Measurements from ENCODE around the gene NSMF.
"Not testable (repeated sequence)": the region's sequence is repeated elsewhere in the genome, so short reads cannot be mapped to it uniquely, and the experiment has no call there.

NSMF gene

DNA sequence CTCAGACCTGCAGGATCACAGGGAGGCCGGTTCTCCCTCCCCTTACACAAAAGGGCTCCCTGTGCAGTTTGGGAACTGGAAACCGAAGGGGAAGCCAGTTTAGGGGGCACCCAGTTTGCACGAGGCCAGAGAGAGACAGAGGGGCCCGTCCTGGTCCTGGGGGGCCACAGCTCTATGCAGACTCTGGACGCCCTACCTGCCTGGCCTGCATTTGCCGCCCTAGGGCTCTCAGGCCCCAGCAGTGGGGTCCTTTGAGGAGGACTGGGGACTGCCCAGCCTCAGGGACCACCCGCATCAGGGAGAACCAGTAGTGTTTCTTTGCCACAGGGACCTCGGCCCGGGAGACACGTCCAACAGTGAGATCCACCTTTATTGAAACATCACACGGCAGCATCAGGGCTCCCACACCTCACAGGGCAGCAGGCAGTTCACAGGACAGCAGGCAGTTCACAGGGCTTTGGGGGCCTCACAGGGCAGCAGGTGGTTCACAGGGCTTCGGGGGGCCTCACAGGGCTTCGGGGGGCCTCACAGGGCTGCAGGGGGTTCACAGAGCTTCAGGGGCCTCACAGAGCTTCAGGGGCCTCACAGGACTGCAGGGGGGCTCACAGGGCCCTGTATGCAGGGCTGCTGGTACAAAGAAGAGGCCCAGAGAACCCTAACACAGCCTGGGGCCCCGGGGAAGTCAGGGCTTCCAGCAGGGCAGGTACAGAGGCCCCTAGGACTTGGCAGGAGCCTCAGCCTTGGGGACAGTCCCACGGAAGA is 648 bp upstream of the NSMF start:
- no peak for DNase-seq (ENCODE audit: extremely low read depth in 1 of 2, low read depth in 1 of 2)

DNA sequence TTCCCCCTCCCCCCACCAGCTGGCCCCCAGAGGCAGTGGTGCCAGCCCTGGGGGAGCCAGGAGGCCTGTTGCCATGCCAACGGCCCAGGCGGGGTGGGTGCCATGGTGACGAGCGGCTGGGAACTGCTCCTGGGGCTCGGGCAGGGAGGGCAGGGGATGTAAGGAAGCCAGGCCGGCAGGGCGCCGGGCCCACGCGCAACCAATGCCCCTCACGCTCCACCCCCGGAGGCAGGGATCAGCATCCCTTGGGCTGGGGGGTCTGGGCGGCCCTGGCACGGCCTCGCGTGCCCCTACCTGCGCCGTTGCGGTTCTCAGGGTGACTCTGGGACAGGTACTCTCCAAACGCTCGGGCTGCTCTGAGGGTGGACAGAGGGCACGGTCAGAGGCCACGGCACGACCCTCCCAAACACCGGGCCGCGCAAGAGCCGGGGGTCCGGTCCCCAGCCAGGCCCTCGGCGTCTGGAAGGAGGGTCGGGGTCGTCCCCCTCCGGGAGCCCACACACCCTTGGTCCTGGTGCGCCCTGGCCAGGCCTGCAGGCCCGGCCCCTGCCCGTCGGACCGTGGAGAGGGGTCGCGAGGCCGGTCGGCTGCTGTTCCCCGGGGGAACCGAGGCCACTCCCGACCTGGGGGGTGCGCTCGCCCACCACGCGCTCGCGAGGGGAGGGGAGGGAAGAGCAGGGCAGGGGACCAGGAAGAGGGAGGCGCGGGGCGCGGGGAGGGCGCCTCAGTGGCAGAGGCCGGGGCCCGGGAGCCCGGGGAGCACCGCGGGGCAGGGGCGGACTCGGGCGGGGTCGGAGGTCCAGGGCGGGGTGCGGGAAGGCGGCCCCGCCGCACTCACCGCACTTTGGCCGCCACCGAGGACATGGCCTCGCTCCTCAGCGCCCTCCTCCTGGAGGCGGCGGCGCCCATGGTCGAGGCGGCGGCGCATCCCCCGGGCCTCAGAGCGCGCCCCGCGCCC is 661 bp downstream of the NSMF start:
- no peak for DNase-seq (ENCODE audit: extremely low read depth in 1 of 2, low read depth in 1 of 2)

DNA sequence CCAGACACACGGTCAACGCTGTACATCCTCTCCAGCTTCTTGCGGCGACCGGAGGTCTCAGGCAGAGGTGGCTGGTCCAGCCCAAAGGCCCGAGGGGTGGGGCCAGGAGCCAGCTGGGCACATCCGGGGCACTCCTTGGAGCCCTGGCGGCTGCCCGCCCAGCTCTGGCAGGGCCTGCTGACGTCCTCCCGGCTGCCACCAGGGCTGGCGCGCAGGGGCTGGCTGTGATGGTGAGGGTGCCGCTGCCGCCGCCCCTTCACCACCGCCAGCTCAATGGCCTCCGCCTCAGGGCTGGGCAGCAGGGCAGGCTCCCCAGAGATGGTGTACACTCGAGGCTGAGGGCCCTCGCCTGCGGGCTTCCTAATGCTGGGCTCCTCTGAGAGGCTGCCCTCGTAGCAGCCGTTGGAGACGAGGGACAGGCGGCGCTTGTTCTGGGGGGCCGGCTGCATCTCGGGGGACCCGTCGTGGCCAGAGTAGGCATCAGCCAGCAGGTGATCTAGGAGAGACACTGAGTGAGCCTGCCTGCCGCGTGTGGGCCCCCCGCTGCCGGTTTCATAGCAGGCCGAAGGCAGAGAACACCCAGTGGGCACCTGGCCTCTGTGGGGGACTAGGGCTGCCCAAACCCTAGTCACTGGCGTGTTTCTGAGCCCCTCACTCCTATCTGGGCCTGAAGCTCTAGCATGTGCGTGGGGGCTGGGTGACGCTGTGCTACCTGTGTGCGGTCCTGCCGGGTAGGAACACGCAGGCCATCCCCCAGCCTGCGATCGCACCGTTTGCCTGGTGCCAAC is 1.5 kb downstream of the NSMF start:
- DNase-seq (ENCODE audit: extremely low read depth in 1 of 2, low read depth in 1 of 2), result no peak

DNA sequence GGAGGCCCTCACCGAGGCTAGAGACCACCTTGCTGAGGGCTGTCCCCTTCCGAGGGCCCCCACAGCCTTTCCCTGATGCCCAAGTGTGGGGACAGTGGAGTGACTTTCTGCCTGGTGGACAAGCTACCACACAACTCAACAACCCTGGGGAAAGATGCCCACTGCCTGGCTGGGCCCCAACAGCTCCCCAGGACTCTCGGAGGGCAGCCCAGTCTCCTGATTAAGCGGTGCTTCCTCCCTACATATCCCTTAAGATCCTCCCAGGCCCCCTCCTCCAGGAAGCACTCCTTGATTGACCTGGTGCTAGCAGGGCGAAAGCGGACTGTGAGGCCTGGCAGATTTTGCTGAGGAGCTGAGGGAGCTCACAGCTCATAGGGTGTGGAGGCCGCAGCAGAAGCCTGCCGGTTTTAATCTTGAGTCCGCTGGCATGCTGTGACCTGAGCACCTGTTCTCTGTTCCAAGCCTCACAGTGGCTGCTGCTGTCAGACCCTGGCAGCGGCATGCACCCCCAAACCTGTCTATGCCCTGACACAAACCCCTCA is 2.2 kb downstream of the NSMF start:
- DNase-seq (ENCODE audit: extremely low read depth in 1 of 2, low read depth in 1 of 2), result no peak

DNA sequence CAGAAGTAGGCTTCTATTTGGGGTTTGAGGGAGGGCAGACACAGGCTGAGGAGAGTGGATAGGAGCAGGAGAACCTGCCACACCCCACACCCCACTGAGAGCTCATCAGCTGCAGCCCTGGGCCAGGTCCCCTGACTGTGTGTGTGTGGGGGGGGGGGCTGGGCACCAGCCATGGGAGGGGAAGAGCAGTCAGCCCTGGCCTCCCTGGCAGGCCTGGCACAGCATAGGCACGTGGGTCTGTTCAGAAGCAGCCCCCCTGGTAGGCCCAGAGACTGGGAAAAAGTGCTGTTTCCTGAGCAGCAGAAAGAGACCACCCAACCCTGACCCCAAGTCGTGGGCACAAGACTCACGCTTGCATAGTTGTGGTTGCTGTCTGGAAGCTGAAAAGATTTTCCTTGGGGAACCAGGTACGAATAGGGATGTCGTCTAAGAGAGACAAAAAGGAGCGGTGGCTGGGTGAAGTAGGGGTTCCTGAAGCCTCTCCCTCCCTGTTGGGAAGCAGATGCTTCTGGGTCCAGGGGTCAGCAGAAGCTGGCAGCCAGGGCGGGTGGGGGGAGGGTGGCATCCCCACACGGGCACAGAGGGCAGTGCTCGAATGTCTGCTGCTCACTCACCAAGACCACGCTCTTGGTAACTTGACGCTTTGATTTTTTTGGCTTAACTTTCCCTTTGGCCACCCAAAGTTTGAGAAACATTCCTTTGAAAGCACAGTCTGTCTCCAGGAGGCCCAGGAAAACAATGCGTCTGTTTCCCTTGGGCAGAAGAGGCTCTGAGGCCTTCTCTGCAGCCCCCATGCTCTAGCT is 2.9 kb downstream of the NSMF start:
- DNase-seq (ENCODE audit: extremely low read depth in 1 of 2, low read depth in 1 of 2), result no peak

DNA sequence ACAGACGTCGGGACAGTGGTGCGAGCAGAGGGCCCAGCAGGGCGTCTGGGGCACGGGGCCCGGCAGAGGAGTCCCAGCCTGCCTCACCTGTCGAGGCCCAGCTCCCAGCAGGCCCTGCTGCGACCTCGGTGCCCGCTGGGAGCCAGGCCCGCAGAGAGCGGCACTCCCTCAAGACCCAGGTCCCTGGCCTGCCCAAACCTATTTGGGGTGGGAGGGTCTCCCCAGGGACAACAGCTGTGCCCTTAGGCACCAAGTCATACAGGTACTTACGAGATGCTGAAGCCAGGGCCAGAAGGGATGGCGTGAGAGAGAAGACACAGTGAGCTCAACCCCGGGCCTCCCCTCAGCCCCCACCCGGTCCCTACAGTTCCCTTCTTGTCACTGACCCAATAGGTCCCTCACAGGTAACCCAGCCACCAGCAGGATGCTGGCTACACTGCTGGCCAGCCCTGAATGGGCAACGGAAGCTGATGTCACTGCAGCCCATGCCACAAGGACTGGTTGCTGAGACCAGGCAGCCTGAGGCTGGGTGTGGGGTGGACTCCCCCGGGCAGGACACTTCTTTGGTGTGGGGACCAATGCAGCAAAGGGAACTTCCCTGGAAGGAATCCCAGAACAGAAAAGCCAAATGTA is 3.7 kb downstream of the NSMF start:
- no peak for DNase-seq (ENCODE audit: extremely low read depth in 1 of 2, low read depth in 1 of 2)

DNA sequence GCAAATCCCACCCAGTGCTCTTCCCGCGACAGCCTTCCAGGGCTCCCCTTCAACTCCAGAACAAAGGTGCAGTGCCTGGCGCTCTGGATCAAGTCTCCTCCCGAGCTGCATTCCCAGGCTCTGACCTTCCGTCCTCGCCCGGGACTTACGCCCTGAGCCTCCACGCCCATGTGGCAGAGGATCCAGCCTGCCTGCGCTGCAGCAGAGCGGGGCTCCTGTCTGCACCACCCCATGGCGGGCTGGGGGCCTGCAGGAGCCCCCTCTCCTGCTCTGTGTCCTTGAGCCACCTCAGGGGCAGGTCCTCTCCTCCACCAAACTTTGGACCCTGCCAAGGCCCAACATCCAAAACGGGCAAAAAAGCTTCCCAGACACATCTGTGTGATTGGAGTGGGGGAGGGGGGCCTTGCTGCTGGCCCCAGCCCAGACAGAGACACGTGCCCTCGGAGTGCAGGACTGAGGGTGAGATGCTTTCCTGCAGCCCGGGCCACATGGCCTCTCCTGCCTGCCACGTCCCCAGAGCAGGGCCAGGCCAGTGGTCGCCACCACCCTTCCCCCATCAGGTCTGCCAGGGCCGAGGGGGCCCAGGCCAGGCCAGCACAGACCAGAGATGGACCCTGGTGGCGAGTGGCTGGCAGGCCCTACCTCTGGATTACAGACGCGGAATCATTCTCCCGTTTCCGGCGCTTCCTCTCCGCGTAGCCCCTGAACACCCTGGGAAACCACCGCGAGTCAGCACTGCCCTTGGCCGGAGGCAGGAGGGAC is 4.4 kb downstream of the NSMF start:
- no peak for DNase-seq (ENCODE audit: extremely low read depth in 1 of 2, low read depth in 1 of 2)

DNA sequence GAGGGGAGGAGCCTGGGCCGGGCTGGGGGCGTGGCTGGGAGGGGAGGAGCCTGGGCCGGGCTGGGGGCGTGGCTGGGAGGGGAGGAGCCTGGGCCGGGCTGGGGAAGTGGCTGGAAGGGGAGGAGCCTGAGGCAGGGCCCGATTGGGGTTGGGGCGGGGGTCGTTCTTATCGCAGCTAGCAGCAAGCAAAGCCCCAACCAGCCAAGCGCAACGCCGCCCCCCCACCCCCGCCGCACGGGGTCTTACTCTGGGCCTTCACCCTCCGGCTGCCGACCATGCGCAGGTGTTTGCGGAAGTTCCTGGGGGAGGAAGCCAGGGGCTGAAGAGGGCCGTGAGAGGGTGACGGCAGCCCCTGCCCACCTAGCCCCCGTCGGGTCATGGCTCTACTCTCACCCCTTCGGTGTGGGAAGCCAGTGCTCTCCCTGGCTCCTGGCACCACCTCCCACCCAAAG is 5.0 kb downstream of the NSMF start:
- DNase-seq (ENCODE audit: extremely low read depth in 1 of 2, low read depth in 1 of 2), result no peak

DNA sequence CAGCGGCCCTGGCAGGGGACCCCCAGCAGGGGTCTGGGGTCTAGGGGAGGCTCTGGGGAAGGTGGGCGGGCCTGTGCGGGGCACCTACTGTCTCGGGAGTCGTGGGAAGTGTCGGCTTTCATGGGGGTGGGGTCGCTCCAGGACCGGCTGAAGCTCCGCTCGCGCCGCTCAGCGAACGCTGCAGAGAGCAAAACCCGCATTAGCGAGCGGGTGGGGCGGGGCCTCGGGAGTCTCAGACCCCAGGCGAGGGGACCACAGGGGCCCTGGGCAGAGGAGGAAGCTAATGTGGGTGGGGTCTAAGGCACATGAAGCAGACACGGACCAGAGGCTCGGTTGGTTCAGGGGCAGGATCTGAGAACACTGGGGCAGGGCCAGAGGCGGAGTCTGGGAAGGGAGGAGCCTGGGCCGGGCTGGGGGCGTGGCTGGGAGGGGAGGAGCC is 5.5 kb downstream of the NSMF start:
- DNase-seq (ENCODE audit: extremely low read depth in 1 of 2, low read depth in 1 of 2), result no peak

DNA sequence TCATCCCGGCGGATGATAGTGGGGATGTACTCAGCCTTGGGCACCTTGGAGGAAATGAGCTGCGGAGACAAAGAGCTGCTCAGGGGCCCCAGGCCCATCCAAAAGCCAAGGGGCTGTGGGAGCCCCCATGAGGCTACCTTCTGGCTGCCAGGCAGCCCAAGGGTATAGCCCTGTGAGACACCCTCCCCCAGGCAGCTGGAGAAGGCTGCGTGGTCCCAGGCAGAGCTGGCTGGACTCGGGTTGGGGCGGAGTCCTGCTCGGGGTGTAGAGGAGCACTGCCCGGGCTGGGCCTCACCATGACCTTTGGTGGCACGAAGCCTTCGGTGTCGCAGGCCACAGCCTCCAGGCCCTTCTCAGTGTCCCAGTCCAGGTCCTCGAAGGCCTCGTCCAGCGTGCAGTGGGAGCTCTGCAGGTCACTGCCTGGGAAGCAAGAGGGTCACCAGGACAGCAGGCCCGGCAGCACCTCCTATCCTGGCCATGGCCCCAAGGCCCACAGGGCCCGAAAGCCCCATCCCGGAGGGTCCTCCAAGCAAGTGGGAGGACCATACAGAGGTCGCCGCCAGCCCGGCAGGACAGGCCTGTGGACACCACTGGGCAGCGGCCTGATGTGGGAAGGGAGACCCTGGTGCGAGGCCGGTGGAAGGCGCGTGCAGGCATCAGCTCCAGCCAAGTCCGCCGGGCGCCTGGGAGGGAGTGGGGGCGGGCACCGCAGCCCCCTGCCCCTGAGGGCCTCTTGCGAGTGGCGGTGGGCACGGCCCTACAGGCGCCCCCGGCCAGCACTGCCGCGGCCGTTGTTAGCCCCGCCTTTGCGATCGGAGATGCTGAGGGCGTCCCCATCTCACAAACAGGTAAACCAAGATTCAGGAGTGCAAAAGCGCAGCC is 6.1 kb downstream of the NSMF start:
- no peak for DNase-seq (ENCODE audit: extremely low read depth in 1 of 2, low read depth in 1 of 2)

DNA sequence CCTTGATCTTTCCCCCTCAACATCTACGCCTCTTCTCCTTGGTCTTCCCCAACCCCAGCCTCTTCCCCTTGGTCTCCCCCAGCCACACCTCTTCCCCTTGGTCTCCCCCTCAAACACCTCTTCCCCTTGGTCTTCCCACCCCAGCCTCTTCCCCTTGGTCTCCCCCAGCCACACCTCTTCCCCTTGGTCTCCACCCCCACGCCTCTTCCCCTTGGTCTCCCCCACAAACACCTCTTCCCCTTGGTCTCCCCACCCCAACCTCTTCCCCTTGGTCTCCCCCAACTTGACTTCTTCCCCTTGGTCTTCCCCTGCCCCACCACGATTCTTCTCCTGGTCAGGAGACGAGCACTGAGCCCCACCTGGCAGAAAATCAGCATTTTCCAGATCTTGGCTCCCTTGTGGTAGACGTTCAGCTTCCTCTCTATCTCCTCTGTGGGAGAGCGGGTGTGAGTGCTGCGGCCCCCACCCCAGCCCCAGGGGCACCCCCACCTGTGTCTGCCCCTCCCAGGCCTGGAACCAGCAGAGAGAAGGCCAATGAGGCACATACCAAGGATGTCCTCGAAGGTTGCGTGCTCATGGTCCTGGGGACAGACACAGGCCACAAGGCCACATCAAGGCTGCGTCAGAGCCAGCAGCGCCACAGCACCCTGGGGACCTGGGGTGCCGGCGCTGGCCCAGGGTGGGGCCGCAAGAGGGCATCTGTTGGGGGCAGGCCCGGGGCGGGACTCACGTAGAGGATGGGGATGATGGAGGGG is 7.0 kb downstream of the NSMF start:
- DNase-seq (ENCODE audit: extremely low read depth in 1 of 2, low read depth in 1 of 2), result no peak

DNA sequence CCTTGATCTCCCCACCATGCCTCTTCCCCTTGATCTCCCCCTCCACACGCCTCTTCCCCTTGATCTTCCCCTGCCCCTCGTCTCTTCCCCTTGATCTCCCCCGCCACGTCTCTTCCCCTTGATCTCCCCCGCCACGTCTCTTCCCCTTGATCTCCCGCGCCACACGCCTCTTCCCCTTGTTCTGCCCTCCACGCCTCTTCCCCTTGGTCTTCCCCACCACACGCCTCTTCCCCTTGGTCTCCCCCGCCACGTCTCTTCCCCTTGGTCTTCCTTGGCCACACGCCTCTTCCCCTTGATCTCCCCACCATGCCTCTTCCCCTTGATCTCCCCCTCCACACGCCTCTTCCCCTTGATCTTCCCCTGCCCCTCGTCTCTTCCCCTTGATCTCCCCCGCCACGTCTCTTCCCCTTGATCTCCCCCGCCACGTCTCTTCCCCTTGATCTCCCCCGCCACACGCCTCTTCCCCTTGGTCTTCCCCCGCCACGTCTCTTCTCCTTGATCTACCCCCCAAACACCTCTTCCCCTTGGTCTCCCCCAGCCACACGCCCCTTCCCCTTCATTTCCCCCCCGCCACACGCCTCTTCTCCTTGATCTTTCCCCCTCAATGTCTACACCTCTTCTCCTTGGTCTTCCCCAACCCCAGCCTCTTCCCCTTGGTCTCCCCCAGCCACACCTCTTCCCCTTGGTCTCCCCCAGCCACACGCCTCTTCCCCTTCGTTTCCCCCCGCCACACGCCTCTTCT is 7.7 kb downstream of the NSMF start:
- DNase-seq (ENCODE audit: extremely low read depth in 1 of 2, low read depth in 1 of 2), result not testable (repeated sequence)

DNA sequence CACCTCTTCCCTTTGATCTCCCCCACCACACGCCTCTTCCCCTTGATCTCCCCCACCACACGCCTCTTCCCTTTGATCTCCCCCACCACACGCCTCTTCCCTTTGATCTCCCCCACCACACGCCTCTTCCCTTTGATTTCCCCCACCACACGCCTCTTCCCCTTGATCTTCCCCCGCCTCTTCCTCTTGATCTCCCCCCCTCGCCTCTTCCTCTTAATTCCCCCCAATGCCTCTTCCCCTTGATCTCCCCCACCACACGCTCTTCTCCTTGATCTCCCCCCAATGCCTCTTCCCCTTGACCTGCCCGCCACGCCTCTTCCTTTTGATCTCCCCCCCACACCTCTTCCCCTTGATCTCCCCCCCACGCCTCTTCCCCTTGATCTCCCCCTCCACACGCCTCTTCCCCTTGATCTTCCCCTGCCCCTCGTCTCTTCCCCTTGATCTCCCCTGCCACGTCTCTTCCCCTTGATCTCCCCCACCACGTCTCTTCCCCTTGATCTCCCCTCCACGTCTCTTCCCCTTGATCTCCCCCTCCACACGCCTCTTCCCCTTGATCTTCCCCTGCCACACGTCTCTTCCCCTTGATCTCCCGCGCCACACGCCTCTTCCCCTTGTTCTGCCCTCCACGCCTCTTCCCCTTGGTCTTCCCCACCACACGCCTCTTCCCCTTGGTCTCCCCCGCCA is 8.5 kb downstream of the NSMF start:
- not testable (repeated sequence) for DNase-seq (ENCODE audit: extremely low read depth in 1 of 2, low read depth in 1 of 2)

DNA sequence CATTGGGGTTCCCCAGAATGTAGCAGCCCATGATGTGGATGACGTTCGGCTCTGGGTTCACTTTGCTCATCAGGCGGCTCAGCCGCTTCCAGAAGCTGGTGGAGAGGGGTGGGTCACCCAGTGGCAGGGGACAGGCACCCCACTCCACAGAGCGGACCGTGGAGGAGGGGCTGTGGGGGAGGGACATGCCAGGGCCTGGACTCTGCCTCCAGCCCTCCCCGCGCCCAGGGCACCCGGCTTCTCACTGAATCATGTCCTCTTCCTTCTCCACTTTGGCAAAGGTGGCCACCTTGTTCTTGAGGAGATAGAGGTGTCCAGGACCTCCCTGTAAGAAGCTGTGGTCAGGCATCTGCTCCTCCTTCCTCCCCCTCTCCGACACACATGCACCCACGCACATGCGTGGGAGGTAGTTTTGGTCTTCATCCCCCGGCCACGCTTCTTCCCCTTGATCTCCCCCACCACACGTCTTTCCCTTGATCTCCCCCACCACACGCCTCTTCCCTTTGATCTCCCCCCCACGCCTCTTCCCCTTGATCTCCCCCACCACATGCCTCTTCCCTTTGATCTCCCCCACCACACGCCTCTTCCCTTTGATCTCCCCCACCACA is 9.1 kb downstream of the NSMF start:
- DNase-seq (ENCODE audit: extremely low read depth in 1 of 2, low read depth in 1 of 2), result no peak

DNA sequence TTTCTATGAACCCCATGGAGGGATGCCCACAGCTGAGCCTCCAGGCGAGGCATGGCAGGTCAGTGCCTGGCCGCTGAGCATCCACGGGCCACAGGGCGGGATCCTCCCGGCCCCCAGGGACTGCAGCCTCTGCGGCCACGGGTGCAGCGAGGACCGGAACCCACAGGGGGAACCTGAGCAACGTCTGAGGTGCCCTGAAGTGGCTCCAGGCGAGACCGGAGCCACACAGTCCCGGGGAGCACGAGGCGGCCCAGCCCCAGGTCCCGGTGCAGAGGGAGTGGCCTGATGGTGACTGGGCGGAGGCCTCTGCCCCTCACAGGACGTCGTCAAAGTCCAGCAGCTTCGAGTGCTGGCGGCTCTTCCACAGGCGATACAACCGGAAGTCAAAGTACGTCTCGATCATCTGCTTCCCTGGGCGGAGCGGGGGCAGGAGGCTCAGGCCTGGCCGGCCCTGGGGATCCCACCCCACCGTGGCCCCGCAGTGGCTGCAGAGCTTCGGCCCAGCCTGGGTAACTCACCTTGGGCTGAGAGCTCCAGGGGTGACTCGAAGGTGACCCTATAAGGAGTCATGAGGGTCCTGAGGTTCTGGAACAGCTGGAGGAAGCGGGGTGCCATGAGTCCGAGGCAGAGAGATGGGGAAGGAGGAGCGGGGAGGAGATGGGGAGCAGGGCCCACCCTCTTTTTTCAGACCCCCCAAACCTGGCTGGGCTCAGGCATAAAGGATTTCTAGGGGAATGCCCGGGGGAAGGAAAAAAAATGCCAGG is 9.9 kb downstream of the NSMF start:
- no peak for DNase-seq (ENCODE audit: extremely low read depth in 1 of 2, low read depth in 1 of 2)

Measured in stimulated activated CD8-positive, alpha-beta memory T cell treated with anti-CD3 and anti-CD28 coated beads, Interleukin-7, amount 100 ng/mL, for 48 hours (primary cell).